Measurements from ENCODE around the gene LUZP1.

Gene LUZP1

DNA sequence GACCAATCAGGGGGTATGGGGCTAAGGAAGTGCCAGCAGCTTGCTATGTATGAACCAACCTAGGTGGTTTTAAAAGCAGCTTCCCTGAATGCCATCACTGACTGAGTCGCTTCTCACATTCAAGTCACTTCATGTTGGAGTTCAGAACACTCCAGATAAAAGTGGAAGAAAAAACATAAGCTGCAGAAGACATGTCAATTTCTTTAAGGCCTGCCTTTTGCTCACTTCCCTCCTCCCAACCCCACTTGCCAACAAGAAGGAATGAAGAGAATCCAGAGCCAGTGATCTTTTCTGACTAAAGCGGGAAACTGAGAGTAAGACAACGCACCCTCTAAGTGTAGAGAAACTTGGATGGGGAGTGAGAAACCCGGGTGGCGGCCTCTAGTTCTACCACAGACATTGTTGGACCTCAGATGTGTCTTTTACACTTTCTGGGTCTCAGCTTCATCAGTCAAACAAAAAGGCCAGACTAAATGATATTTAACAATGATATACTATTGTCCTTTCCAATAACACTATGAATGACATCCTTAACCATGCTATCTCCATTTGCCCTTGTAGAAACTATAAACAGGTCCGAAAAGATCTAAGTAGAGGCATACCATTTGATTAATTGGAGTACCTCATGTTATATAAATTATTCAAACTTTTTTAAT is 54.1 kb downstream of the LUZP1 start:
- DNase-seq = no peak

- no peak for DNase-seq
Measured at GRCh38 chr1:23111600-23112535, 56.8 kb downstream of the LUZP1 start.

DNA sequence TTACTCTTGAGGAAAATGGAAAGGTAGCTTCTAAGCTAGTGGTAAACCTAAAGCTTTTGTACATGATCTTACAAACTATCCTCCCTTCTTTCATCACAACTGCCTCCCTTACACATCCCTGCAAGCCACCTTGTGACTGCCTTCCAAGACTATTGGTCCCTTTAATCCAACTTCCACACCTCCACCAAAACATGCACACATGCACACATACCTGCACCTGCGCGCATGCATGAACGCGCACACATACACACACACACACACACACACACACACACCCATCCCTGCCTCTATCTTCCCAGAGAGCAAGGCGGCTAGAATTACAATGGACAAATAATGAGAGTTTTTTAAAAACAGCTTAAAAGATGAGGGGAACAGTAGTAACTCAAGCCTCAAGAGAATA is 58.3 kb downstream of the LUZP1 start:
- DNase-seq = no peak

GRCh38 chr1:23108918-23109533 is 59.6 kb downstream of the LUZP1 start:
- no peak for DNase-seq

GRCh38 chr1:23103001-23103889 is 65.4 kb downstream of the LUZP1 start:
- DNase-seq = no peak

- DNase-seq = no peak
Measured at GRCh38 chr1:23102289-23102688, 66.4 kb downstream of the LUZP1 start.

DNA sequence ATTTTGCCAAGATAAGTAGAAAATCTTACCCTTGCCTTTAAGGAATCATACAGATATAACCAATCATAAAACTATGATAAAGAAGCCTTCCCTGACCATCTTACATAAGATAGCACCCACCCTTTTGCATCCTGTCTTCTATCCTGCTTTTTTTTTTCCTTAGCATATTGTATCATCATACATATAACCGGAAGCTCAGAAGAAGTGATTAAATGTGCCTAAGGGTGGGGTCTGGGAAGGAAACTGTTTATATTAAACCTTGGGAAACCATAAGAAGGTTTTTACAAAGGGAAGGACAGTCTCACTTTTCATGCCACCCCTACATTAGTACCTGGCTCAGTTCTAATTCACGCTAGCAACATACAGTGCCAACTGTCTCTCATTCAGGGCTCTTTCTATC is 66.8 kb downstream of the LUZP1 start:
- no peak for DNase-seq

GRCh38 chr1:23101101-23101827 is 67.4 kb downstream of the LUZP1 start:
- no peak for DNase-seq

DNA sequence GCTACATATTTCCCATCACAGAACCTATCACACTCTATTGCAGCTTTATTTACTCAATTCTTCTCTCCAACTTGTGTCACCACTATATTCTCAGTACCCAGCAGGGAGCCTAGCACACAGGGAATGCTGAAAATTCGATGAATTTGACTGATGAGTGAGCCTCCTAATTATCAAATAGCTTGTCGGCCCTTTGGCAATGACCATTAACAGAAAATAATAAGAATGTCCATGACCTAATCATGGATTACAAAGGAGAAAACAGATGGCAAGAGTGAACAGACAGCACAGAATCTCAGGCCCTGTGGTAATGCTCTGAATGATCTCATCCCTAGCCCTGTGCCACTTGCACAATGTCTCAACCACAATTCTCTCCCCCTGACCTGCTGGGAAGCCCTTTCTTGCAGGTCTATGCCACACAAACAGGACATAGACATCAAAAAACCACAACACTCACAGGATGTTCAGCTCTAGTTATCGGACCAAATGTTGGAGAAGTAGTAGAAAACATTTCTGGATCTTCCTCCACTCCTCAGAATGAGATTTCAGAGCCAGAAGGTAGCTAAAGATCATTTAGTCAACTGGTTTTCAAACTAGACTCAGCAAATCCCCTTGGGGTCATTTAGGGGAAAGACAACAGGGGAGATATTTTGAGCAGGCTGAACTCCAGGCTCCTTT is 68.4 kb downstream of the LUZP1 start:
- DNase-seq = no peak

DNA sequence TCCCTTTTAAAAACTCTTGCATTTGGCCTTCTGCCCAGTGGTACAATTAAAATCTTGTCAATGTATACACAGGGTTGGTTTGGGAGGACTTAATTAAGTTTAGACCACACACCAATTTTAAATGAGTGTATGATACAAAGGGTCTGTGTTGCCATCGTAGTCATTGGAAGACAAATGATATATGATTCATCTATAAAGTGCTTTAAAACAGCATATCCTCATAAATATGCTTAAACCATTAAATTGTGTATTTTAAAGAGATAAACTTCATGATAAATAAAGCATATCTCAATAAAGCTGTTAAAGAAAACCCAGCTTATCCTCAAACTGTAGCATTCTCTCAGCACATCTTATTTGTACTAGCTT is 69.5 kb downstream of the LUZP1 start:
- DNase-seq = no peak

GRCh38 chr1:23098463-23099170 is 70.0 kb downstream of the LUZP1 start:
- peak; percentile 77 for DNase-seq

- no peak for DNase-seq
Measured at GRCh38 chr1:23097316-23097715, 71.3 kb downstream of the LUZP1 start.

- DNase-seq = no peak
Measured at GRCh38 chr1:23092447-23092846, 76.2 kb downstream of the LUZP1 start.

GRCh38 chr1:23091545-23091944 is 77.1 kb downstream of the LUZP1 start:
- no peak for DNase-seq

DNA sequence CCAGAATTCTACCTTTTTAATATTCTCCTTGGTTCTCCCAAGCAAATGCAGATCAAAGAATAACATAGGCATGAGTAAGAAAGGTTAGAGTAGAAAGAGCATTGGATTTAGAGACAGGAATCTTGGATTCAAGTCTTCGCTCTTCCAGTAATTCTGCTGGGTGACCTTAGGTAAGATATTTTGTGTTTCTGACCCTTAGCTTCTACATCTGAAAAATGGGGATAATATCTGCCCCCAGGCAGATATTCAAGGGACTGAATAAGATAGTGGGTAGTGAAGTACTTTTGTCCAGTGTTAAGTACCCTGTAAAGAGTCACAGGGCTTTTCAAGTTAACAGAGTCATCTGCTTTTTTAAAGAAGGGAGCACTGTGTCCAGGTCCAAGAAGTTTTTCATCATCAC is 78.6 kb downstream of the LUZP1 start:
- DNase-seq = no peak

DNA sequence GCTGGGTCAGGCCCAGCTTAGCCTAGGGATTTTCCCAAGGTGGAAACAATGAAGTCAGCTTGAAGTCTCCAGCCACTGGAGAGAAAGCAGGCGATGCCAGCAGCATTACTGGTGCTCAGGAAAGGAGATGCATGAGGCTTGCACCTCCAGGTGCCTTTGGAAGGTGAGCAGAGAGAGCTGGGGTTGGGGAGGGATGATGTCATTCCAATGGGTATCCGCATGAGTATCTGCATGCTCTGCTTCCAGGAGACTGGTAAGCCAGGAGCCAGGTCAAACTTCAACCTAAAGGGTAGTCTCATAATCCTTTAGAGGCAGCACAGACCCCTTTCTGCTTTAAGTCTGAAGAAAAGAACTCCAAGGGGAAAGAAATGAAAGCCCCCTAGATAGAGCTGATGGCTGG is 80.6 kb downstream of the LUZP1 start:
- no peak for DNase-seq

- DNase-seq = no peak
Measured at GRCh38 chr1:23085696-23086095, 83.0 kb downstream of the LUZP1 start.

- no peak for DNase-seq
Measured at GRCh38 chr1:23084880-23085279, 83.8 kb downstream of the LUZP1 start.

- DNase-seq = no peak
Measured at GRCh38 chr1:23083714-23084480, 84.8 kb downstream of the LUZP1 start.

DNA sequence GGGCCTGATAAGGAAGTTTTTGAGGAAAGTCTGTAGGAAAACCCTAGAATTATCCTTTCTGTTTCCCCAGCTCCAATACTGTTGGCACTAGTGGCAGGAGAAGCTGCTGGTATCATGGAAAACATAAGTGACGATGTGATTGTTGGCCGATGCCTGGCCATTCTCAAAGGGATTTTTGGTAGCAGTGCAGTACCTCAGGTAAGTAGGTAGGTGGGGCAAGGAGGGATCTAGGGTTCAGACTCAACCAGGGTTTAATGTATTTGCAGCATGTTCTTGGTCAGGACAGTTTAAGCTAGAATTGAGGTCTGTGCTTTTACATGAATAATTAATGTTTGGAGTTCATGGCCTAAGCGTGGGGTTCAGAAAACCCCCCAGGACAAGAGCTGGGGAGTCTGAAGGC is 87.3 kb downstream of the LUZP1 start:
- DNase-seq = no peak
